NCI-H446 treated with DMSO at 0.1 percent for 48 hours (cell line): Measurements from ENCODE around the gene PTPRM.

Experiments
- DNase-seq: peaks from one replicate; lab custom pipeline; 2025; lab: John Stamatoyannopoulos, UW

The PTPRM gene

DNA sequence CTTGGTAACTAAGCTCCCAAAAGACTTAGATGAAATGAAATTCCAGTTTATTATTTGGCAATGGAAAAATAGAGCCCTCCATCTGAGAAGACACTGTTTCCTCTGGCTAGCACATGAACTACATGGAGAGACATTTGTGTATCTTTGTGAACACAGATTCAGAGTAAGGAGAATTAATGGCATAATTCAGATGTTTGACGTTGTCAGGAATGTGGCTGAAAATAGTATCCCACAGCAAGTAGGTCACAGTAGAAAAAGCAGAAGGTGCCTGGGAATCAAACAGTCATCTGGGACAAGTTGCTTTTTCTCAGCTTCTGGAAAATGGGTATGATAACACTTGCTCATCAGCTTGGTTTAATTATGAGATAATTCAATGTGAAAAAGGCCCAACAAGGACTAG lies 288.6 kb downstream of the PTPRM start:
- DNase-seq = no peak

- DNase-seq = no peak
Measured at GRCh38 chr18:7856116-7856515, 289.0 kb downstream of the PTPRM start.

DNA sequence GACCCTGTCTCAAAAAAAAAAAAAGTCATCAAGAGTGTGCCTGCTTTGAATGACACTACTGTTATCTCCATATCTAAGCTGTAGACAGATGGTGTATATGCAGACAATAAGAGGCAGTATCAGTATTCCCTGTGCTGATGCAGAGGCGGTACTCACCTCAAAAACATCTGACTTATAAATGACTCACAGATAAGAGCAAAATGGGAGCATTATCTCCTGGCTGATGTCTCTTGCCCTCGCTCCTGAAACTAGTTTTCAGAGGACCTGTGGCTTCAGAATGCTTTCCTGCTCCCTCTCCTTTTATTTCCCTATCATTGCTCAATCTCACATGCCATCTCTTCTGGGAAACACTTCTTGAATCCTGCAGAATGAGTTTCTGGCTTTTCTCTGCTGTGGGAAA lies 289.6 kb downstream of the PTPRM start:
- no peak for DNase-seq

DNA sequence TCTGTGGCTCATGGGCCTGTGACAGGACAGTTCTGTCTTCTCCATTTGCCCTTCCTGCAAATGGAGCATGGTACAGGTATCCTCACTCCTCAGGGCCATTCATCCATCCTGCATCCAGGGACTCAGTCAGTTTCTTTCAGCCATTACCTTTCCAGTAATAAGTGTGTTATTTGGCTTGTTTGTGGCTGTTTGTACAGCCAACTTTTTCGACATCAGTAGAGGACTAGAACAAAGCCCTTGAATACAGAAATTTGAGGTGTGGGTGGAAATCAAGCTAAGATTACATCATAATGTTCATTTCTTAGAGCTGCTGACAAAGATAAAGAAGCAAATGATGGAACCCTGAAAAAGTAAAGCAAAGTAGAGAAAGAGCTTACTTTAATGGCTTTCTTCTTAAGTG lies 290.4 kb downstream of the PTPRM start:
- no peak for DNase-seq

- DNase-seq = no peak
Measured at GRCh38 chr18:7859122-7859521, 292.0 kb downstream of the PTPRM start.

- no peak for DNase-seq
Measured at GRCh38 chr18:7870266-7870665, 303.1 kb downstream of the PTPRM start.

DNA sequence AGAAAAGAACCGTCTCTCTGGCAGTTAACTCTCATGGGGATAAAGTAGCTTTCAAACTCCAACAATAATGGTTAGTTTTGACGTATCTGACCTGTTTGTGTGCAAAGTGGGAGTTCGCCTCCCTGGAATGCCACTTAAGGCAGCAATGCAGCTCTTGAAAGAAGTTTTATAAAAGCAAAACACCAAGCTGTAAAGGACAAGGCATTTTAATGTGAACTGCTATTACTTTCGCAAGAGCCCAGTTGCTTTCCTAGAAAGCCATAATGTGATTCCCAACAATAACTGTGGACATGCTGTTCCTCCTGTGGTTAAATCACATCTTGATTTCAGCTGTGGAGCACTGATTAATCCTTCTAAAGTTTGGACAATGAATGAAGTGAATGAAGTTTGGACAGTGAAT lies 303.7 kb downstream of the PTPRM start:
- DNase-seq = no peak

GRCh38 chr18:7871560-7872456 lies 304.7 kb downstream of the PTPRM start:
- DNase-seq = no peak

- DNase-seq = no peak
Measured at GRCh38 chr18:7872569-7872968, 305.5 kb downstream of the PTPRM start.

- DNase-seq = no peak
Measured at GRCh38 chr18:7873316-7873715, 306.2 kb downstream of the PTPRM start.

DNA sequence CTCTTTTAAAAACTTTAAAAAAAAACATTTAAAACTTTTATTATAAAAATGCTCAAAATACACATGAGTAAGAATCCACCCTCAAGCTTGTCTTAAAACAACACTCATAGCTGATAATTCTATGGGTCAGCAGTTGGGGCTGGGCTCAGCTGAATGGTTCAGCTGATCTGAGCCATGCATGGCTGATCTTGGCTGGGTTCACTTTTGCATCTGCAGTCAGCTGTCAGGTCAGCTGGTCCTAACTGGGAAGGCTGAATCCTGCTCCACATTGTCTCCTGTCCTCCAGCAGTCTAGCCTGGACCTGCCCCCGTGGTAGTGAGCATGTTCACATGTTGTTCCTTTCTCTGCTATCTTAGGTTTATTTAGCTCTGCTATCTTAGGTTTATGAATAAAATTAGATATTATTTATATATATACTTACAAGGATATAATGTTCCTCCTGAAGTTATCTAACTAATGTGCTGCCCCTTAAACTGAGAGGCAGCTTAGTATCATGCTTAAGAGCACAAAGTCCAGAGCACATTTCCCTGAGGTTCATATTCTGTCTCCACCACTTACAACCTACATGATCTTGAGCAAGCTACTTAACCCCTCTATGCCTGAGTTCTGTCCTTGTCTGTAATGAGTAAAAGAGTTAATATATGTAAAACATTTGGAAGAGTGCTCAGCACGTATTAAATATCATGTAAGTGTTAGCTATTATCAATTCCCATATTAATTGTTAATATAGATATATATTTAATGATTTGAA lies 309.4 kb downstream of the PTPRM start:
- DNase-seq = no peak

- DNase-seq = no peak
Measured at GRCh38 chr18:7877609-7878008, 310.5 kb downstream of the PTPRM start.

DNA sequence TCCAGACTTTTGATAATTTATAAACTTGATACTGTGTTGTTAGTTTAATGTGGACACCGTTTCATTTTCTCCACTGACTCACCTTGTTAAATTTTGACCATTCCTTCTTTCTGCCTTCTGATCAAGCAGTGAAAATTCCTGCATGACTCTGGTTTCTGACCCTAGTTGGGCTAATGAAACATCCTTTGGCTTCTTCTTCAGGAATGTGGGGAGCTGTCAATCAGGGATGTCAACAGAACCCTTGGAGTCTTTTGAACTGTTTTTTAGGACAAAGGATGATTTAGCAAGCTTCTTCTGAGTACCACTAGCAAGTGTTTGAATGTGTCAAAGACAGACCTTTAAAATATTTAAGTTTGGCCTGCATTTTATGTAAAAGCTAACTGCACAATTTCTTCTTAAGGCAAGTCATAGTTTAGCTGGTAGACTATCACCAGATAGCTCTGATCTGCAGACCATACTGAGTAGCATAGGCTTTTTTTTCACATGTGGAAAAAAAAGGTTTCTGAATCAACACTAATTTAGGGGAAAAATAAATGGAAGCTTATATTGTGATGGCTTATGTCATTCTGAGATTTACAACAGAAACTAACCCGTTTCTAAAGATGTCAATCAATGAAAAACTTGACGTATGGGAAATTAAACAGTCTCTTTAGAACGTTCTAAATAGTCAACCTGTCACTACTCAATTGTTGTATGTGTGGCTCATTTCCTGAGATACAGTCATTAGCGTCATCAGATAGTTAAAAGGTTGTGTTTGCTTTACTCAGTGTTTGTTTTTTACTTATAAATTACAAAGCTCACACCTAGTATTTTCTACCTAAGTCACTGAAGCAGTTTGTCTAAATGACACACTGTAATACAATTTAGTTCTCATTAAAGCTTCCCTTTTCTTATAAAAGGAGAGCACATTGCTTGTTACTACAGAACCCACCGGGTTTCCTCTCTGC lies 311.4 kb downstream of the PTPRM start:
- DNase-seq = no peak

- DNase-seq = no peak
Measured at GRCh38 chr18:7879717-7880116, 312.6 kb downstream of the PTPRM start.

DNA sequence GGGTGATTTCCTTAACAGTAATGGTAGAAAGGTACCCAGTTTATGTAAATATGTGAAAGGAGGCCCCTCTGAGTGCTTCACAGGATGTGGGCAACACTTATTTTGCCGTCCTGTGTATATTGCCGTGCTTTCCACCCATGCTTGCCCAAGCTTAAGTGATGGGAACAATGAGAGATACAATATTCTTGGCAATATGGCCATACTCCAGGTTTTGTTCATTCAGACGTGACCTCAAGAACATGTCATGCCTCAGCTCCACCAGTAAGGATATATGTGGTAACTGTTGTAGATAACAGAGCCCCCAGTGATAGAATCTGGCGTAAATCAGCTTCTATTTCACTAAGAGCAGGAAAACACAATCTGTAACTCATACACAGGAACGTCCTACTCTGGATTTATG lies 318.7 kb downstream of the PTPRM start:
- DNase-seq = no peak

DNA sequence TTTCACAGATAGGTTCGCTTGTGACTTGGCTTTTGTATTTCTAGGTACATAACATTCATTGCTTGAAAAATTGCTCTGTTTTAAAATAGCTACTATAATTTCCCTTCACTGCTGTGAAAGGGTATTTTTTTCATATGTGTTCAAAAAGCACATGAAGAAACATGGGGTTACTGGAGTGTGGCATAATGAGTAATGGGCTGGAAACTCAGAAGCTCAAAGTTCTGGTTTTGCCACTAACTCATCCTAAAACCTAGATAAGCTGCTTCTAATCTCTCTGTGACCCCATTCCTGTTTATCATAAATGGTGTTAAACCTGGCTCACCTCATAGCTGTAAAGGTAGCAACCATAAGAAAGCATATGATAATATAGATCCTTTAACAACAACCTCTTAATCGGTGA lies 319.3 kb downstream of the PTPRM start:
- no peak for DNase-seq

- no peak for DNase-seq
Measured at GRCh38 chr18:7889515-7889914, 322.4 kb downstream of the PTPRM start.

DNA sequence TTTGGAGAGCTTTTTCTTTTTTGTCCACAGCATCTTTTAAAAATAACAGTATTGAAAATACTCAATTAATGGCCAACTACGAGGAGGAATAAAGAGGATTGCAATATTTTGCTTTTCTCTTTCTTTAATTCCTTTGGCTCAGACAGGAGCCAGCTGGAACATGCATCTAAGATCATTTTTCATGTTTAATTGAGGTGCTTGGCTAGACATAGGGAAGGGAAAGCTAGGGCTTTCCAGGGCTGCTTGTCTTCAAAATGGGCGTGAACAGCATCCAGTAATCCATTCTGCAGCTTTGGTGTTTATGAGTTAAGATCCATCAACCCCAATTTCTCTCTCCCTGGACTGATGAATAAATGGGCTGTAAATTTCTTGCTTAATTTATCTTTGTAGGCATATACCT lies 323.0 kb downstream of the PTPRM start:
- no peak for DNase-seq

GRCh38 chr18:7892556-7892955 lies 325.4 kb downstream of the PTPRM start:
- no peak for DNase-seq

DNA sequence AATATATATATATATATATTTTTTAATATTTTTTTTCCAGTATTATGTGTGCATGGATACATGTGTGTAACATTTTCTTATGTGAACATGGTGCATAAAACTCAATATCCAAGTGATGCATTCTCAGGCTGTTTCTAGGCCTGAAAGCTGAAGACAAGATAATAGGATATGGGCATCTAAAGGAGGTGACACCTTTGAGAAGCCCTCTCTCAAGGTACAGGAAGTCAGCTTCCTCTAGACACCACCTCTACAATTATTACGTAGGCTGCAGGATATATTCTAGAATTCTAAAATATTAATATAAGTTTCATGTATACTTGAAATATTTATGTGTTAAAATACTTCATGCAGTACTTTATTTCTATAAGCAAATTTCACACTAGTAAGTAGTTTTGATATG lies 327.5 kb downstream of the PTPRM start:
- DNase-seq = no peak

- DNase-seq = no peak
Measured at GRCh38 chr18:7895346-7895745, 328.2 kb downstream of the PTPRM start.

GRCh38 chr18:7896161-7896560 lies 329.0 kb downstream of the PTPRM start:
- no peak for DNase-seq
